AG04450 (cell line): ENCODE results near the gene MUC13. TPM values are rescaled to one million over a fixed set of nuclear protein-coding genes. Genes with fewer than 3 reads are reported as not detected.
A peak's percentile ranks its signal among the peaks of the same experiment; 100 is the strongest.

Experiments
- CTCF ChIA-PET: fragments of 300-600, 350-600 bp; formaldehyde crosslinking; extraction: SDS; loops from one replicate; lab custom pipeline; 2022; ENCODE audit warnings: antibody characterized with exemption, inconsistent platforms; lab: Charles Lee
- POLR2A ChIA-PET: fragments of 350-600 bp; formaldehyde crosslinking; extraction: SDS; loops from one replicate; lab custom pipeline; 2021; ENCODE audit warnings: antibody characterized with exemption, inconsistent platforms; lab: Yijun Ruan, JAX
- DNase-seq: peaks from one replicate; pipeline ENCODE4 v3.0.0-alpha.2; 2011; ENCODE audit warnings: low read depth, low spot score
- H3K27ac ChIP-seq: one replicate; pipeline ENCODE4 v1.5.1; 2012; ENCODE audit warnings: low read depth, low read length, control low read depth
- H3K27me3 ChIP-seq: one replicate; pipeline ENCODE4 v1.6.0; 2012; ENCODE audit warnings: low read length; ENCODE audit not compliant: control insufficient read depth, insufficient read depth
- H3K4me3 ChIP-seq: 2 replicates; pipeline ENCODE4 v1.5.1; 2011; ENCODE audit warnings: mild to moderate bottlenecking, low read depth, low read length, control low read depth
- H3K9me3 ChIP-seq: 2 replicates; pipeline ENCODE4 v1.5.1; 2012; ENCODE audit warnings: low read length; ENCODE audit not compliant: control insufficient read depth, insufficient read depth
- CTCF ChIP-seq: IDR thresholded peaks from 2 replicates; pipeline ENCODE4 v1.5.1; 2011; ENCODE audit warnings: low read depth, low read length, control low read depth, inconsistent platforms
- polyA plus RNA-seq: library from polyadenylated mRNA; depleted of rRNA; stranded (reverse); fragments of >200 nt; gene quantifications from 2 replicates; pipeline ENCODE4 v1.2.3, GENCODE V29; 2011

Gene MUC13
- polyA plus RNA-seq, 1 experiment = not detected

GRCh38 chr3:124967964-124968363 is 33.4 kb upstream of the MUC13 start:
- ChIA-PET CTCF (no interaction called here), POLR2A (no interaction called here)
- no peak for TF ChIP-seq CTCF
- no peak overlapping the region for H3K4me3 ChIP-seq
- DNase-seq = no peak
- H3K27ac ChIP-seq = no peak overlapping the region
- no peaks in the 10 kb centered on the region for H3K9me3 ChIP-seq
- H3K27me3 ChIP-seq = no peaks in the 10 kb centered on the region

- H3K9me3 ChIP-seq = no peaks in the 10 kb centered on the region
- POLR2A ChIA-PET = no interaction called here
- CTCF ChIA-PET = interaction anchor here (1.1 kb wide), 1 partner anchor 618 kb away, joined by 3 read pairs; no protein-coding TSS in a partner anchor
- TF ChIP-seq CTCF = no peak
- no peak for DNase-seq
- H3K4me3 ChIP-seq = no peak overlapping the region
- H3K27ac ChIP-seq = no peak overlapping the region
- H3K27me3 ChIP-seq = no peaks in the 10 kb centered on the region
Observed at GRCh38 chr3:124966521-124967445, 32.2 kb upstream of the MUC13 start.

GRCh38 chr3:124965413-124965812 is 30.9 kb upstream of the MUC13 start:
- DNase-seq = no peak
- CTCF ChIA-PET = interaction anchor here (1.2 kb wide), 1 partner anchor 64 kb away, joined by 3 read pairs; no protein-coding TSS in a partner anchor
- POLR2A ChIA-PET = no interaction called here
- no peaks in the 10 kb centered on the region for H3K27me3 ChIP-seq
- H3K4me3 ChIP-seq = no peak overlapping the region
- TF ChIP-seq CTCF = no peak
- no peak overlapping the region for H3K27ac ChIP-seq
- no peaks in the 10 kb centered on the region for H3K9me3 ChIP-seq

GRCh38 chr3:124964387-124964786 is 29.8 kb upstream of the MUC13 start:
- Histone ChIP-seq H3K27me3 (no peaks in the 10 kb centered on the region), H3K27ac (no peak overlapping the region), H3K9me3 (no peaks in the 10 kb centered on the region), H3K4me3 (no peak overlapping the region)
- CTCF ChIA-PET = no interaction called here
- DNase-seq = peak; percentile 34
- TF ChIP-seq CTCF = no peak
- POLR2A ChIA-PET = no interaction called here

GRCh38 chr3:124963755-124964154 is 29.2 kb upstream of the MUC13 start:
- Histone ChIP-seq H3K4me3 (no peak overlapping the region), H3K27ac (no peak overlapping the region), H3K9me3 (no peaks in the 10 kb centered on the region), H3K27me3 (no peaks in the 10 kb centered on the region)
- no peak for TF ChIP-seq CTCF
- ChIA-PET CTCF (no interaction called here), POLR2A (no interaction called here)
- no peak for DNase-seq
